ENCODE results near the gene VPS26A. TPM values are rescaled to one million over a fixed set of nuclear protein-coding genes. Genes with fewer than 3 reads are reported as not detected.
"Not testable (repeated sequence)": the region's sequence is repeated elsewhere in the genome, so short reads cannot be mapped to it uniquely, and the experiment has no call there.

The VPS26A gene
- total RNA-seq, 2 donors from 2014 or later: 61.4 to 62.7 TPM

GRCh38 chr10:69151984-69152383, 28.0 kb downstream of the VPS26A start:
- Histone ChIP-seq H3K9ac (ENCODE audit: low read depth in 2 of 2, low read length in 2 of 2) (no peak overlapping the region), H3K4me1 (no peaks in the 10 kb centered on the region), H3K36me3 (no peaks in the 10 kb centered on the region), H3K27me3 (no peaks in the 10 kb centered on the region), H3K27ac (no peak overlapping the region), H3K9me3 (no peaks in the 10 kb centered on the region), H3K4me3 (no peak overlapping the region)
- intact Hi-C loops (cut with DNase I): no loop called here
- no peak for DNase-seq
- no peak for TF ChIP-seq CTCF (IDR thresholded peaks at IDR 0.05)

- no peak for DNase-seq
- TF ChIP-seq CTCF (IDR thresholded peaks at IDR 0.05): no peak
- Histone ChIP-seq H3K9me3 (no peaks in the 10 kb centered on the region), H3K9ac (ENCODE audit: low read depth in 2 of 2, low read length in 2 of 2) (no peak overlapping the region), H3K27me3 (no peaks in the 10 kb centered on the region), H3K27ac (no peak overlapping the region), H3K36me3 (no peaks in the 10 kb centered on the region), H3K4me1 (no peaks in the 10 kb centered on the region), H3K4me3 (no peak overlapping the region)
- intact Hi-C loops (cut with DNase I): no loop called here
Observed at GRCh38 chr10:69153227-69153626, 29.2 kb downstream of the VPS26A start.

GRCh38 chr10:69160809-69161241, 36.8 kb downstream of the VPS26A start:
- Histone ChIP-seq H3K27me3 (no peaks in the 10 kb centered on the region), H3K9me3 (no peaks in the 10 kb centered on the region), H3K9ac (ENCODE audit: low read depth in 2 of 2, low read length in 2 of 2) (no peak overlapping the region), H3K4me3 (no peak overlapping the region), H3K27ac (no peak overlapping the region), H3K36me3 (peaks cover 6% of the 10 kb centered on the region), H3K4me1 (no peaks in the 10 kb centered on the region)
- intact Hi-C loops (cut with DNase I): no loop called here
- no peak for TF ChIP-seq CTCF (IDR thresholded peaks at IDR 0.05)
- no peak for DNase-seq

- TF ChIP-seq CTCF (IDR thresholded peaks at IDR 0.05): no peak
- Histone ChIP-seq H3K4me3 (no peak overlapping the region), H3K4me1 (no peaks in the 10 kb centered on the region), H3K9ac (ENCODE audit: low read depth in 2 of 2, low read length in 2 of 2) (no peak overlapping the region), H3K9me3 (no peaks in the 10 kb centered on the region), H3K27me3 (no peaks in the 10 kb centered on the region), H3K27ac (no peak overlapping the region), H3K36me3 (no peaks in the 10 kb centered on the region)
- DNase-seq: no peak
- intact Hi-C loops (cut with DNase I): no loop called here
Observed at GRCh38 chr10:69168493-69168892, 44.5 kb downstream of the VPS26A start.

- no peak for TF ChIP-seq CTCF (IDR thresholded peaks at IDR 0.05)
- H3K36me3 ChIP-seq: no peaks in the 10 kb centered on the region
- intact Hi-C loops (cut with DNase I): no loop called here
Observed at GRCh38 chr10:69172241-69172982, 48.4 kb downstream of the VPS26A start.

GRCh38 chr10:69175326-69175725, 51.3 kb downstream of the VPS26A start:
- H3K4me3 ChIP-seq; H3K4me1 ChIP-seq; H3K9ac ChIP-seq (ENCODE audit: low read depth in 2 of 2, low read length in 2 of 2); DNase-seq; H3K9me3 ChIP-seq; H3K36me3 ChIP-seq; H3K27ac ChIP-seq; intact Hi-C loops (cut with DNase I); H3K27me3 ChIP-seq: not testable (repeated sequence)

More at GRCh38 chr10:69172241-69172982, 48.4 kb downstream of the VPS26A start:
- Histone ChIP-seq H3K4me1 (no peaks in the 10 kb centered on the region), H3K27ac (no peak overlapping the region), H3K27me3 (no peaks in the 10 kb centered on the region), H3K9ac (ENCODE audit: low read depth in 2 of 2, low read length in 2 of 2) (no peak overlapping the region), H3K9me3 (no peaks in the 10 kb centered on the region), H3K4me3 (no peak overlapping the region)
- DNase-seq: no peak
